Lower leg skin (tissue), 4 donors: ENCODE measurements around the gene MS4A6E. TPM values are rescaled to one million over a fixed set of nuclear protein-coding genes. Genes with fewer than 3 reads are reported as not detected.
"Not testable (repeated sequence)": the region's sequence is repeated elsewhere in the genome, so short reads cannot be mapped to it uniquely, and the experiment has no call there.

ENCODE experiments used
- DNase-seq, 2 donors: peaks; one replicate each; pipeline ENCODE4 v3.0.0-alpha.2; 2019; ENCODE audit warnings: low spot score in 2 of 2
- H3K4me3 ChIP-seq: fragments of 200-600 bp; sonication (generic); 2 replicates; pipeline ENCODE4 v1.5.1; 2017; ENCODE audit warnings: mild to moderate bottlenecking, low read depth; ENCODE audit not compliant: poor library complexity, severe bottlenecking
- CTCF ChIP-seq, 3 donors: fragments of 450-650 bp; IDR thresholded peaks; one replicate each; pipeline ENCODE4 v1.5.1; 2016; ENCODE audit warnings: antibody characterized with exemption in 3 of 3, mild to moderate bottlenecking in 3 of 3, moderate library complexity in 2 of 3
- POLR2A ChIP-seq, 2 donors: fragments of 450-650 bp; IDR thresholded peaks; one replicate each; pipeline ENCODE4 v1.6.1; 2016 to 2017; ENCODE audit warnings: antibody characterized with exemption in 2 of 2, mild to moderate bottlenecking in 1 of 2, moderate library complexity in 1 of 2
- WGBS, 2 donors: methylation state at CpG; one replicate each; pipeline ENCODE4 v1.1.5; 2018; 5-methylcytosine and 5-hydroxymethylcytosine counted together
- intact Hi-C: fragments of 100-400 bp; cut with DNase I; formaldehyde crosslinking; loops from one replicate; pipeline ENCODE4 v1.15.0; 2023; ENCODE audit warnings: low total_unique reads
- total RNA-seq, 4 donors: library from RNA; depleted of rRNA; stranded (reverse); fragments of >200 nt; gene quantifications; one replicate each; pipeline ENCODE4 v1.1.0, GENCODE V29; 2016

Gene MS4A6E
- total RNA-seq, 4 donors from 2014 or later, result not detected

DNA sequence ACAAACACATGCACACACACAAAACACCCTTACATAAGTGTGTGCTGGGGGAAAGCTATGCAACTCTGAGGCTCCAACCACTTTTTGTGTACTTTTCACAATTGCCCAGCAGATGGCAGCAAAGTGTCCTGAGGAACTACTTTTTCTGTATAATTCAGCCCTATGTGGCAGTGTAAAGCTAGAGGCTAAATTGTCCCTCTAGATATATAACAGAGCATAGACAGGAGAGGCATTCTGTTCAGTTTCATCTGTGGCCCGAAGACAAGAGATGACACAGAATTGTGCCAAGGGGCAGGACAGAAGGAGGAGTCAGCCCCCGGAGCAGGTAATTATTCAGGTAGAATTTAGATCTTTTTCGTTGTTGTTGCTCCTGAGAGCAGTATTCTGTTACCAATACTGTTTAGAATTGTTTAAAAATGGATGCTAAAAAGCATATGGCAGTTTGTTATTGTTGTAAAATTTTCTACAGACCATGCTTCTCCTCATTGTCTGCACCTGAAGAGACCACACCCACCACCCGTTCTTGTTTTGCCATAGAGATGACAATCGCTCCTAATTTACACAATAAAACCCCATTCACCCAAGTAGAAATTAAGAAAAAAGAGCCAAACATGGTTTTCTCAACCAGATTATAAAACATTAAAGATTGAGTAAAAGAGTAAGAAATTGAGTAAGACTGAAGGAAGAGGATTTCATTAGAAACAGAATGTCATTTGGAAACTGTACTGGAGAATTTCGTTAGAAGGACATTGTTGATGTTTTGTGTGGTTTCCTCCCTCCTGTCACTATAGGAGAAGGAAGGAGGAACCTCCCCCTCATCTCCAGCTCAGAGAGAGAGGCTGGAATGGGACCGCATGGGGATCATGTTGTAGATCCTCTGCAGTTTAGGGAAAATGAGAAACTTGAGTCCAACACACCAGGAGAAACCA, 36.8 kb downstream of the MS4A6E start:
- WGBS, 2 donors, result 54% methylated on average over 7 of the region's 7 CpGs
- DNase-seq, result peak in 1 of 2 donors; percentile 55
- intact Hi-C loops, result no loop called here

GRCh38 chr11:60366262-60366904, 39.3 kb downstream of the MS4A6E start:
- 86 to 88% methylated on average over 15 of the region's 15 CpGs for WGBS, 2 donors
- DNase-seq, intact Hi-C loops, H3K4me3 ChIP-seq: not testable (repeated sequence)

More for the DNA sequence above, 36.8 kb downstream of the MS4A6E start:
- no peak for TF ChIP-seq CTCF (IDR thresholded peaks at IDR 0.05)
- no peak for TF ChIP-seq POLR2A (IDR thresholded peaks at IDR 0.05)
- H3K4me3 ChIP-seq, result no peak overlapping the region

DNA sequence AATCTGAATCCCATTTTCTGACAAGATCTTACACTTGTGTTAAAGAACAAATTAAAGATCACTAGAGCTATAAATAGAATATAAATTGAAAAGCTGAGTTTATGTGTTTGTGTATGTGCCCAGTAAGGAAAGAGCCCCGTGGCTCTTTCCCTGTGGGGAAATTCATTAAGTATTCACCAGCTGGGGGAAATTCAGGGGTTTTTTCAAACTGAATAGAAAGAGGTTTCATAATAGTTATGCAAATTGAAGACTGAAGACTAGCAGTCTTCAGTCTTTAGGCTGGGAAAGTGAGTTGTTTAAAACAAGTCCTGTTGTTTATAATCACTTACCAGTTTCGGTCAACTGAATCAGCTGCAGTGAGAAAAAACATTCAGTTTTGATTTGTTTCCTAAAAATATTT, 40.0 kb downstream of the MS4A6E start:
- intact Hi-C loops, result no loop called here
- TF ChIP-seq CTCF (IDR thresholded peaks at IDR 0.05) (no peak), POLR2A (IDR thresholded peaks at IDR 0.05) (no peak)
- no peak overlapping the region for H3K4me3 ChIP-seq
- 45 to 49% methylated on average over 2 of the region's 2 CpGs for WGBS, 2 donors
- DNase-seq, result no peak

DNA sequence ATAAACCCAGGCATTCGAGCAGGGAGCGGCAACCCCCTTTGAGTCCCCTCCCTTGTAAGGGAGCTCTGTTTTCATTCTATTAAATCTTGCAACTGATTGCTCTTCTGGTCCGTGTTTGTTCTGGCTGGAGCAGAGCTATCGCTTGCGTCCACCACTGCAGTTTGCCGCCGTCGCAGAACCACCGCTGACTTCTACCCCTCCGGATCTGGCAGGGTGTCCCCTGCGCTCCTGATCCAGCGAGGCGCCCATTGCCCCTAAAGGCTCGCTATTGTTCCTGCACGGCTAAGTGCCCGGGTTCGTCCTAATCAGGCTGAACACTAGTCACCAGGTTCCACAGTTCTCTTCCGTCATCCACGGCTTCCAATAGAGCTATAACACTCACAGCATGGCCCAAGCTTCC, 40.8 kb downstream of the MS4A6E start:
- intact Hi-C loops, result no loop called here
- no peak for DNase-seq
- H3K4me3 ChIP-seq, result no peak overlapping the region
- 91 to 92% methylated on average over 19 of the region's 19 CpGs for WGBS, 2 donors
- TF ChIP-seq CTCF (IDR thresholded peaks at IDR 0.05), result no peak
- TF ChIP-seq POLR2A (IDR thresholded peaks at IDR 0.05), result no peak

GRCh38 chr11:60370252-60370810, 43.3 kb downstream of the MS4A6E start:
- 66 to 74% methylated on average over 2 of the region's 2 CpGs for WGBS, 2 donors
- TF ChIP-seq CTCF (IDR thresholded peaks at IDR 0.05) (no peak), POLR2A (IDR thresholded peaks at IDR 0.05) (no peak)
- no peak overlapping the region for H3K4me3 ChIP-seq
- intact Hi-C loops, result no loop called here
- no peak for DNase-seq

DNA sequence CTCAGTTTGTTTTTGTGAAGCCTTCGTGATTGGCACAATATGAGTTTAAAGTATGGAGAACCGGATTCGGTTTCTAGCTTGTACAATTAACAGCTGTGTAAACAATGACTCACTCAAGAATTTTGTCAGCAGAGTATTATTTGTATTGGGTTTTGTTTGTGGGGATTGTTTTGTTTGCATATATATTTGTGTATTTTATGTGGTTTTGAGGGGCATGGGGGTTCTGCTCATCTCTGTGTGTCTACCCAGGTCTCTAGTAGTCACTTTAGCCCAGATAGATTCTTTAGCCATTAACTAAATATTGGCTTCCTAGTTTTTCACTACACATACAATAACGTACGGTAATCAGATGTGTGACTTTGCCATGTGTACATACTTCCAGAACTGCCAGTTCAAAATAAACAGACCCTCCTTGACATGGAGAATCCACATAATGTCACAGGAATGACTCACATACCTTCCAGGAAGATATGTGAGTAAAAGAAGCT, 43.8 kb downstream of the MS4A6E start:
- no peak for DNase-seq
- intact Hi-C loops, result no loop called here
- 63 to 66% methylated on average over 5 of the region's 5 CpGs for WGBS, 2 donors

More for the DNA sequence above, 43.8 kb downstream of the MS4A6E start:
- TF ChIP-seq CTCF (IDR thresholded peaks at IDR 0.05) (no peak), POLR2A (IDR thresholded peaks at IDR 0.05) (no peak)
- H3K4me3 ChIP-seq, result no peak overlapping the region
